Small intestine (tissue), 7 donors: ENCODE data around the gene HES2. TPM values are rescaled to one million over a fixed set of nuclear protein-coding genes. Genes with fewer than 3 reads are reported as not detected.
"Not testable (repeated sequence)": the region's sequence is repeated elsewhere in the genome, so short reads cannot be mapped to it uniquely, and the experiment has no call there.

Experiments
- DNase-seq, 2 donors: peaks; one replicate each; pipeline versions ENCODE4 v3.0.0 to v3.0.0-alpha.2; 2013
- FAIRE-seq: peaks from 2 replicates; lab custom pipeline; 2012; peaks lifted over from hg19 to GRCh38; lab: Jason Lieb, UNC
- H3K27ac ChIP-seq, 3 donors: one replicate each; pipeline ENCODE4 v1.5.1; 2013; ENCODE audit warnings: low read length in 2 of 3, mild to moderate bottlenecking in 2 of 3, control low read depth in 1 of 3, inconsistent platforms in 1 of 3, low read depth in 1 of 3, moderate library complexity in 1 of 3
- H3K27me3 ChIP-seq, 3 donors: one replicate each; pipeline ENCODE4 v1.6.1; 2013; ENCODE audit warnings: low read length in 3 of 3, inconsistent platforms in 1 of 3; ENCODE audit not compliant: control insufficient read depth in 3 of 3, insufficient read depth in 3 of 3
- H3K36me3 ChIP-seq, 3 donors: one replicate each; pipeline ENCODE4 v1.6.1; 2013; ENCODE audit warnings: low read length in 3 of 3, inconsistent platforms in 1 of 3, low read depth in 1 of 3, mild to moderate bottlenecking in 1 of 3, moderate library complexity in 1 of 3; ENCODE audit not compliant: control insufficient read depth in 3 of 3, insufficient read depth in 2 of 3
- H3K4me1 ChIP-seq, 3 donors: one replicate each; pipeline ENCODE4 v1.6.1; 2013; ENCODE audit warnings: low read length in 2 of 3, inconsistent platforms in 1 of 3, low read depth in 1 of 3, mild to moderate bottlenecking in 1 of 3, moderate library complexity in 1 of 3; ENCODE audit not compliant: control insufficient read depth in 3 of 3, insufficient read depth in 2 of 3
- H3K4me3 ChIP-seq, 3 donors: one replicate each; pipeline ENCODE4 v1.5.1; 2013; ENCODE audit warnings: low read length in 3 of 3, control low read depth in 1 of 3, inconsistent platforms in 1 of 3, low read depth in 1 of 3, mild to moderate bottlenecking in 1 of 3, moderate library complexity in 1 of 3
- H3K9me3 ChIP-seq, 2 donors: one replicate each; pipeline ENCODE4 v1.6.1; 2013; ENCODE audit warnings: low read depth in 1 of 2, low read length in 1 of 2; ENCODE audit not compliant: control insufficient read depth in 2 of 2, insufficient read depth in 1 of 2
- WGBS, 3 donors: extraction: QIAGEN DNeasy Blood & Tissue Kit; methylation state at CpG; one replicate each; pipeline ENCODE4 v1.1.7; 2013; 5-methylcytosine and 5-hydroxymethylcytosine counted together
- polyA plus RNA-seq, 4 donors: library from polyadenylated mRNA; stranded (reverse) in 3 of 4; unstranded in 1 of 4; fragments of 200-250 nt in 3 of 4; fragments of 120-200 nt in 1 of 4; gene quantifications; one replicate each; pipeline versions ENCODE4 v1.2.1 to v1.2.3, GENCODE V29; 2013
- donor health status: healthy with polysubstance abuse.
- donor health status: control.
- donor health status: control.
- donor health status: Bipolar disorder and iron deficiency.
- donor health status: healthy.

HES2 gene
- polyA plus RNA-seq, 4 donors: 0.55 to 2.2 (median 1.6) TPM

DNA sequence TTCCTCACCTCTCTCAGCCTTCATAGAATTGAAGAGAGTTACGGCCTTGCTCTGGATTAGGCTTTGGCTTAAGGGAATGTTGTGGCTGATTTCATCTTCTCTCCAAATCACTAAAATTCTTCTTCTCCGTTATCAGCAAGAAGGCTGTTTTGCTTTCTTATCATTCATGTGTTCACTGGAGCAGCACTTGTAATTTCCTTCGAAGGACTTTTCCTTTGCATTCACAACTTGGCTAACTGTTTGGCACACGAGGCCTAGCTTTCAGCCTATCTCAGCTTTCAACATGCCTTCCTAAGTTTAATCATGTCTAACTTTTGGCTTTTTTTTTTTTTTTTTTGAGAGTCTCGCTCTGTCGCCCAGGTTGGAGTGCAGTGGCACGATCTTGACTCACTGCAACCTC, 47.5 kb downstream of the HES2 start:
- not testable (repeated sequence) for H3K27ac ChIP-seq, H3K36me3 ChIP-seq, H3K4me3 ChIP-seq, FAIRE-seq, DNase-seq, H3K27me3 ChIP-seq, H3K4me1 ChIP-seq
- 69 to 80% (median 70%) methylated on average over 7 of the region's 7 CpGs for WGBS, 3 donors
- H3K9me3 ChIP-seq: peaks cover 0 to 11% of the 10 kb centered on the region in 2 donors

GRCh38 chr1:6370006-6370405, 49.7 kb downstream of the HES2 start:
- DNase-seq: no peak
- Histone ChIP-seq H3K4me3 (no peak overlapping the region), H3K27me3 (no peaks in the 10 kb centered on the region), H3K27ac (no peak overlapping the region), H3K9me3 (peaks cover 0 to 17% of the 10 kb centered on the region in 2 donors), H3K4me1 (no peaks in the 10 kb centered on the region), H3K36me3 (peaks cover 0 to 3% (median 0%) of the 10 kb centered on the region in 3 donors)
- no peak for FAIRE-seq
- WGBS, 3 donors: 67 to 75% (median 72%) methylated on average over 4 of the region's 4 CpGs

GRCh38 chr1:6367381-6368012, 52.2 kb downstream of the HES2 start:
- Histone ChIP-seq H3K4me3 (no peak overlapping the region), H3K27me3 (no peaks in the 10 kb centered on the region), H3K36me3 (peaks cover 0 to 3% (median 0%) of the 10 kb centered on the region in 3 donors), H3K4me1 (peaks cover 0 to 3% (median 0%) of the 10 kb centered on the region in 3 donors), H3K9me3 (peaks cover 0 to 30% of the 10 kb centered on the region in 2 donors), H3K27ac (no peak overlapping the region)
- no peak for DNase-seq
- WGBS, 3 donors: 96 to 97% (median 96%) methylated on average over 9 of the region's 9 CpGs
- FAIRE-seq: no peak

DNA sequence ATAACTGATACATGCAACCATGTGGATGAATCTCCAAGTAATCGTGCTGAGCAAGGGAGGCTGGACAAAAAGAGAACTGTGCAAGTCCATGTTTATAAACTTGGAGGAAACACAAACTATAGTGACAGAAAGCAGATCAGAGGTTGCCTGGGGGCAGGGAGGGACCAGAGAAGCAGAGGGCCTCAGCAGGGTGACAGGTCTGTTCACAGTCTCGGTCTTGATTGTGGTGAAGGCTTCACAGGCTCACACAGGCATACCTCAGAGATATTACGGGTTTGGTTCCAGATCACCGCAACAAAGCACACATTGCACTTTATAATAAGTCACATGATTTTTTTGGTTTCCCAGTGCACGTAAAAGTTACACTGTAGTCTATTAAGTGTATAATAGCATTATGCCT, 54.7 kb downstream of the HES2 start:
- Histone ChIP-seq H3K27ac (no peak overlapping the region), H3K9me3 (peaks cover 0 to 30% of the 10 kb centered on the region in 2 donors), H3K27me3 (no peaks in the 10 kb centered on the region), H3K36me3 (peaks cover 0 to 3% (median 0%) of the 10 kb centered on the region in 3 donors), H3K4me1 (peaks cover 3 to 27% (median 8%) of the 10 kb centered on the region in 3 donors), H3K4me3 (no peak overlapping the region)
- WGBS, 3 donors: 67 to 80% (median 76%) methylated on average over 5 of the region's 5 CpGs
- FAIRE-seq (no peak), DNase-seq (peak in 1 of 2 donors; percentile 58)

DNA sequence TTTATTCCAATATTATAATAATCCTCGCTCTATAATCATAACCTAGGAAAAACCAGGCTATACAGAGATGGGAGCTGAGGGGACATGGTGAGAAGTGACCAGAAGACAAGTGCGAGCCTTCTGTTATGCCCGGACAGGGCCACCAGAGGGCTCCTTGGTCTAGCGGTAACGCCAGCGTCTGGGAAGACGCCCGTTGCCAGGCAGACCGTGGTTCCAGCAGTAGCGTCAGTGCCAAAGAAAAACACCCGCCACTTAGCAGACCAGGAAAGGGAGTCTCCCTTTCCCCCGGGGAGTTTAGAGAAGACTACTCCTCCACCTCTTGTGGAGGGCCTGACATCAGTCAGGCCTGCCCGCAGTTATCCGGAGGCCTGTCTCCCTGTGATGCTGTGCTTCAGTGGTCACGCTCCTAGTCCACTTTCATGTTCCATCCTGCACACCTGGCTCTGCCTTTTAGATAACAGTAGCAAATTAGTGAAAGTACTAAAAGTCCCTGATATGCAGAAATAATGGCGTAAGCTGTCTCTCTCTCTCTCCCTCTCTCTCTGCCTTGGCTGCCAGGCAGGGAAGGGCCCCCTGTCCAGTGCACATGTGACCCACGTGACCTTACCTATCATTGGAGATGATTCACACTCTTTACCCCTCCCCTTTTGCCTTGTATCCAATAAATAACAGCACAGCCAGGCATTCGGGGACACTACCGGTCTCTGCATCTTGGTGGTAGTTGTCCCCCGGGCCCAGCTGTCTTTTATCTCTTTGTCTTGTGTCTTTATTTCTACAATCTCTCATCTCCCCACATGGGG, 56.4 kb downstream of the HES2 start:
- not testable (repeated sequence) for H3K4me3 ChIP-seq, H3K27ac ChIP-seq, FAIRE-seq, H3K27me3 ChIP-seq, H3K36me3 ChIP-seq
- Histone ChIP-seq H3K4me1 (peaks cover 8 to 43% (median 14%) of the 10 kb centered on the region in 3 donors), H3K9me3 (peaks cover 0 to 29% of the 10 kb centered on the region in 2 donors)
- DNase-seq: peak in 1 of 2 donors; percentile 61
- WGBS, 3 donors: 38 to 48% (median 45%) methylated on average over 20 of the region's 20 CpGs

Other genes starting within 250 kb of the HES2 start
- 1 to 10 TPM in 1 of 4 donors, under 1 TPM in 2, not detected in 1; 0.28 to 1.8 (median 0.67) TPM for gene CHD5, start 239.6 kb downstream of the HES2 start, polyA plus RNA-seq
- gene RPL22, start 220.3 kb downstream of the HES2 start, polyA plus RNA-seq: 1,000 to 10,000 TPM in 1 of 4 donors, 100 to 1,000 TPM in 3; 207 to 1,045 (median 359) TPM
- gene RNF207, start 213.8 kb downstream of the HES2 start, polyA plus RNA-seq: 10 to 100 TPM in 2 of 4 donors, 1 to 10 TPM in 2; 5.1 to 40.0 (median 17.6) TPM
- 10 to 100 TPM; 16.5 to 51.7 (median 31.4) TPM for gene ICMT, start 184.0 kb downstream of the HES2 start, polyA plus RNA-seq
- not detected for gene HES3, start 175.7 kb downstream of the HES2 start, polyA plus RNA-seq
- 10 to 100 TPM in 3 of 4 donors, 1 to 10 TPM in 1; 6.5 to 34.9 (median 22.3) TPM for gene GPR153, start 158.8 kb downstream of the HES2 start, polyA plus RNA-seq
- 10 to 100 TPM; 20.3 to 93.8 (median 73.7) TPM for gene ACOT7, start 26.2 kb downstream of the HES2 start, polyA plus RNA-seq
- gene ESPN, start 4.9 kb upstream of the HES2 start, polyA plus RNA-seq: 100 to 1,000 TPM in 3 of 4 donors, 10 to 100 TPM in 1; 83.5 to 356 (median 285) TPM
- 10 to 100 TPM; 23.0 to 52.7 (median 33.2) TPM for gene TNFRSF25, start 46.3 kb upstream of the HES2 start, polyA plus RNA-seq
- gene PLEKHG5, start 71.7 kb upstream of the HES2 start, polyA plus RNA-seq: 10 to 100 TPM in 2 of 4 donors, 1 to 10 TPM in 2; 2.4 to 13.5 (median 7.1) TPM
- gene NOL9, start 134.6 kb upstream of the HES2 start, polyA plus RNA-seq: 10 to 100 TPM in 1 of 4 donors, 1 to 10 TPM in 3; 1.6 to 12.1 (median 3.9) TPM
- gene TAS1R1, start 135.4 kb upstream of the HES2 start, polyA plus RNA-seq: under 1 TPM in 3 of 4 donors, not detected in 1; 0.07 to 0.27 (median 0.13) TPM
- gene ZBTB48, start 160.1 kb upstream of the HES2 start, polyA plus RNA-seq: 100 to 1,000 TPM in 2 of 4 donors, 10 to 100 TPM in 2; 19.9 to 164 (median 81.8) TPM
- gene KLHL21, start 182.9 kb upstream of the HES2 start, polyA plus RNA-seq: 10 to 100 TPM in 1 of 4 donors, 1 to 10 TPM in 3; 3.1 to 10.5 (median 6.4) TPM
- gene PHF13, start 193.8 kb upstream of the HES2 start, polyA plus RNA-seq: 10 to 100 TPM in 1 of 4 donors, 1 to 10 TPM in 3; 4.0 to 13.4 (median 4.8) TPM
- 10 to 100 TPM; 14.3 to 35.1 (median 18.0) TPM for gene THAP3, start 204.9 kb upstream of the HES2 start, polyA plus RNA-seq